HAP-1 (cell line): ENCODE measurements around the gene CAMTA1.

Experiments
- DNase-seq, 2 experiments: peaks; one replicate each; pipeline ENCODE4 v3.0.0-alpha.2; 2016 to 2020; ENCODE audit warnings: low spot score in 2 of 2
- H3K27me3 ChIP-seq: fragments of 250-450 bp; sonication (Bioruptor Pico); 2 replicates; pipeline ENCODE4 v1.5.1; 2020; ENCODE audit warnings: low read depth, mild to moderate bottlenecking, moderate library complexity
- H3K36me3 ChIP-seq: fragments of 250-450 bp; sonication (Bioruptor Pico); replicated peaks from 2 replicates; pipeline ENCODE4 v1.5.1; 2020; ENCODE audit warnings: mild to moderate bottlenecking
- H3K4me1 ChIP-seq: fragments of 250-450 bp; sonication (Bioruptor Pico); 2 replicates; pipeline ENCODE4 v1.5.1; 2020; ENCODE audit warnings: mild to moderate bottlenecking
- H3K4me3 ChIP-seq: fragments of 250-450 bp; sonication (Bioruptor Pico); 2 replicates; pipeline ENCODE4 v1.5.1; 2020; ENCODE audit warnings: mild to moderate bottlenecking, moderate library complexity
- H3K9me3 ChIP-seq: fragments of 250-450 bp; sonication (Bioruptor Pico); 2 replicates; pipeline ENCODE4 v1.5.1; 2020; ENCODE audit warnings: mild to moderate bottlenecking, moderate library complexity
- in situ Hi-C: fragments of 300-500 bp; cut with MboI; formaldehyde crosslinking; loops from 3 replicates; pipeline ENCODE4 v1.14.3; 2020; ENCODE audit warnings: low sequenced_read_pairs, inconsistent platforms, mixed read lengths

The CAMTA1 gene

DNA sequence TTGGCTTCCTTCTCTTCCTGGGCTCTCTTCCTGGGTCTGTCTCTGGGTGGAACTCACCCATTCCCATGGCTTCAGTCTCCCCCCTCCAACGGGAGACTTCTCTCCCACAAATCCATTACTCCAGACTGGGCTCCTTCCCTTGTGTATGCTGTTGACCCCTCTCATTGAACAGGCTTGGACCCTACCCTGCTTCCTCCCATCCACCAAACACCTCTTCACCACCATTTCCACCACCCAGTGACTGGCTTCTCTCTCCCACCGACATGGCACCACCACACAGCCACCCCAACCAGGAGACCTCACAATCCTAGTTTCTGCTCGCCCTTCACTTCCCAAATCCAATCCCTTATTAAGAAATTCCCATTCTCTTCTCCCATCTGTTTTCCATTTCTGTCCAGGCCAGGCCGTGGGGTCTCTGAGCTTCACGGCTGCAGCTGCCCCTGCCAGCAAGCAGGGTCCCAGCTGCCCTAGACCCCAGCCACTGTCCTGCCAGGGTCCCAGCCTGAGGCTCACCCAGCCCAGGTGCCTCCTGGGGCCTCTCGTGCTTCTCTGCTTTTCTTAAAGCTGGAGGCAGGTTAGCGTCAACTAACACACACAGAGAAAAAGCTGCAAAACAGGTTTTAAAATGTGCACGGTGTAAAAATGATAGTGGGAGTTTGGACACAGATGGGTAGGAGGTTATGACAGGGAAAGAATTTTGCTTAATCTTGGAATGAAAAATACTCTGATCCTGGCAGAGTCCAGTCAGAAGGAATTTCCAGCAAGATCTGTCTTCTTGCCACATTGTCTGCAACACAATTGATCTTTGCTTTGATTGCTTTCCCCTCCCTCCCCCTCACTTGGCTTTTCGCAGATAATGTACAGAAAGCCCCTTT, 602.0 kb downstream of the CAMTA1 start:
- no peak overlapping the region for H3K4me3 ChIP-seq
- H3K9me3 ChIP-seq, result no peaks in the 10 kb centered on the region
- no peaks in the 10 kb centered on the region for H3K27me3 ChIP-seq
- in situ Hi-C loops, result no loop called here
- no peaks in the 10 kb centered on the region for H3K36me3 ChIP-seq
- DNase-seq, result no peak
- no peaks in the 10 kb centered on the region for H3K4me1 ChIP-seq

DNA sequence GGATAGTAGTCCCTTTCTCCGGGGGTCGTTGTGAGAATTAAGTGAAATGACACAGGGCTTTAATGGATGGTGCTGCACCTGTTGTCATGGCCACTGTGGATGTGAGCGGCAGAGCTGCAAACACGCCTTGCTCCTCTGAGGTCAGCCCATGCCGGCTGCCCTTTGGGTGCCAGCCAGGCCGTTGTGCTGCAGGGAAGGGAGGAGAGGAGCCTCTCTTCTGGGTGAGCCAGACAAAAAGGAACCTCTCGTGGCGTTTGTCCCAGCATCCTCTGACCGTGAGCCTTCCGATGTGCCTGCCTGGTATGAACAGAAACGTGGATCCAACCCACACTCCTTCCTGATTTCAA, 602.9 kb downstream of the CAMTA1 start:
- H3K4me3 ChIP-seq, result no peak overlapping the region
- no peaks in the 10 kb centered on the region for H3K36me3 ChIP-seq
- in situ Hi-C loops, result no loop called here
- H3K4me1 ChIP-seq, result no peaks in the 10 kb centered on the region
- H3K27me3 ChIP-seq, result no peaks in the 10 kb centered on the region
- no peak for DNase-seq
- no peaks in the 10 kb centered on the region for H3K9me3 ChIP-seq

DNA sequence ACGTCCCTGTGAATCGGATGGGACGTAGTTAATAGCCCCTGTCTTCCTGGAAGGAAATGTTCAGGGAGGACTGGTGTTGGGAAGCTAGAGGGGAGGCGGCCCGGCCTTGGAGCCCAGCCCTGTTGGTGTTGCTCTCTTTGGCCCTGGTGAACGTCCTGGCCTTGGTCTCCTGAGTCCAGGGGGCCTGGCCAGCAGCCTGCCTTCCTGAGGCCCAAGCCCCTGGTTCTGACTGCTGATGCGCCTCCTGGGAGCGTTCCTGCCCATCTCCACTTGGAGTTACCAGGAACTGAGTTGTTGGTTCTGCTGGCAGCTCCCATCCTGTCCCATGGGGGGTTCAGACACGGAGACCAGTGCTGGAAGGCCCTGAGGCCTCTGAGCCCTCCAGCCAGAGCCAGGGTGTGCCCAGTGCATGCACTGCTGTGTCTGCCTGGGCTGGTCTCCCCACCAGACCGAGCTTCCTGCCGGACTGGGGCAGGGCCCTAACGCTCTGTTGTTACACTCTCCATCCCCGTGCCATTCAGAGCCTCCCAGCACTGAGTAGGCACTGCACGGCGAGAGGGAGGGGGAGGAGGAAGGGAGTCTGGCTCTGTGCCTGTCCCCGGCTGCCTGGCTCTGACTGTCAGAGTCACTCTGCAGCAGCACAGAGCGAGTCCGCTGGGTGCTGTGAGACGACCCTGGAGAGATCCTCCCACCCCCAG, 603.4 kb downstream of the CAMTA1 start:
- no peak for DNase-seq
- Histone ChIP-seq H3K36me3 (no peaks in the 10 kb centered on the region), H3K4me1 (no peaks in the 10 kb centered on the region), H3K9me3 (no peaks in the 10 kb centered on the region), H3K27me3 (no peaks in the 10 kb centered on the region), H3K4me3 (no peak overlapping the region)
- in situ Hi-C loops, result no loop called here

DNA sequence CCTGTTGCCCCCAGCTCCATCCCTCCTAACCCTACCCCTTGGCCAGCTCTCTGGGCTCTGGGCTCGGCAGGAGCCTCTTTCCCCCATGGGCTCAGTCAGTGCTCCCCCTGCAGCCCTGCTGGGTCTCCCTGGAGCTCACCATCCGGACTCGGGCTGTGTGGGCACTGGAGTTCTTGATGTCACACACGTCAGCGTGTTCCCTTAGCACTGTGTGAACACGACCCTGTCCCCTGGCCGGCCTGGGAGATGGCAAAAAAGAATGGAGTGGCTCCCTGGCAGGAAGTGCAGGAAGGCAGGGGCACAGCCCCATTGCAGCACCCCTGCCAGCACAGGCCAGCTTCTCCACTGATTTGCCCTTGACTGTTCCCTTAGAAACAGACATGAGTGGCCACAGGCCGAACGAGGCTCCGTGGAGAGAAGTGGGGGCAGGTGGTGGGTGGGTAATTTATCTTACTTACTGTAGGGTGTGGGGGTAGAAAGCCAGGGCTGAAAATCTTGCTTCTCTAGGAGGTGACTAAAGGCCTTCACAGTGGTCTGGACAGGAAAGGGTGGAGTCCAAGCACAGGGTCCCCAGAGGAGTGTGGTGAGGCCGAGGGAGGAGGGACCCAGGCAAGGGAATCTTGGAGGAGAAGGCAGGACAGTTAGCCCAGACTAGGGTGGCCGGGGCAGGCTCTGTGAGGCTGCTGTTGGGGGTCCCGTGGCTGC, 604.1 kb downstream of the CAMTA1 start:
- Histone ChIP-seq H3K27me3 (no peaks in the 10 kb centered on the region), H3K4me1 (no peaks in the 10 kb centered on the region), H3K4me3 (no peak overlapping the region), H3K36me3 (no peaks in the 10 kb centered on the region), H3K9me3 (no peaks in the 10 kb centered on the region)
- DNase-seq, result no peak
- in situ Hi-C loops, result no loop called here

DNA sequence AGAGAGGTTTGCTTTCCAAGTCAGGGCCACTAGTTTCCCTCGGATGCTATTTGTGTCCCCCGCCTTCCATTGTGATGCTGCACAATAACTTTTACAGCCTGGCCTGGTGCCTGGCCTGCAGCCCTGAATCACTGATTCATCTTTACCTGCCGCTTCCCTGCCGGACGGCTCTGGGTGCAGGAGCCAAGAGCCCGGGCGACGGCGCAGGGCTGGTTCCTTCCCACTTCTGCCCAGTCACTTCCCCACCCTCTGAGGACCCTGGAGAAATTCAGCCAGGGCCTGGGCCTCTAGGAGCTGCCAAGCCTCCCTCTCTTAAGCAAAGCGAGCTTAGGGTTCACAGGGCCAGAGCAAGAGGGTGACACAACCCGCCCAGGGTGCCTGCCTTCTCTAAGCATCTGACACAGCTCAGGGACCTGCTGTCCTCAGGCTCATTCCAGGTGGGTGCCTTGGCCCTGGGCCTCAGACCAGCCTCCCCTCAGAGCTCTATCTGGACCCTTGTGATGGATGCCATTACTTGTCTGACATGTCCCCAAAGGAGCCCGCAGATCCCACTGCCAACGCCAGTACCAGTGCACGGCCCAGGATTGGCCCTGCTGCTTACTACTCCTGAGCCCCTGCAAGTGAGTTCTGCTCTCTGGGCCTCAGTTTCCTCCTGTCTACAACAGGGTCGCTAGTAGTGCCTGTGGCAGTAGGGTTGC, 604.8 kb downstream of the CAMTA1 start:
- no peaks in the 10 kb centered on the region for H3K9me3 ChIP-seq
- no peaks in the 10 kb centered on the region for H3K4me1 ChIP-seq
- DNase-seq, result no peak
- in situ Hi-C loops, result no loop called here
- H3K4me3 ChIP-seq, result no peak overlapping the region
- no peaks in the 10 kb centered on the region for H3K36me3 ChIP-seq
- H3K27me3 ChIP-seq, result no peaks in the 10 kb centered on the region

DNA sequence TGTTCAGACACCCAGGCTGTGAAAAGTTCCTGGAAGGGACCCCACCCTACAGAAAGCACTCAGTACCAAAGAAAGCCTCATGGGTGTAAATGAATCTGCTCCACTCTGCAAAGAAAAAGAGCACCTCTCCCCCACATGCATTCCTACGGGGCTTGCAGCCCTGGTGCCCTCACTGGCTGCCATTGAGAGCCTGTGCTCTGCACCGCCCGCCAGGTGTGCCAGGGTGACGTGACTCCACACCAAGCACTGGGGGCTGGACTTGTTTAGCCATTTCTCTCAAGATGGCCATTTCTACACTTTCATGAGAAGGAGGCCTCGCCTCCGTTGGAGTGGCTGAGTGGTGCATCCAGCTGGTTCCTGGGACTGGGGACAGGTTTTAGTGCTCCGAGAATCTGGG, 605.3 kb downstream of the CAMTA1 start:
- no peaks in the 10 kb centered on the region for H3K9me3 ChIP-seq
- no peak for DNase-seq
- no peaks in the 10 kb centered on the region for H3K4me1 ChIP-seq
- in situ Hi-C loops, result no loop called here
- H3K4me3 ChIP-seq, result no peak overlapping the region
- no peaks in the 10 kb centered on the region for H3K27me3 ChIP-seq
- no peaks in the 10 kb centered on the region for H3K36me3 ChIP-seq

GRCh38 chr1:7393136-7393535, 607.9 kb downstream of the CAMTA1 start:
- in situ Hi-C loops, result no loop called here
- H3K27me3 ChIP-seq, result no peaks in the 10 kb centered on the region

GRCh38 chr1:7395251-7395650, 610.0 kb downstream of the CAMTA1 start:
- H3K9me3 ChIP-seq, result no peaks in the 10 kb centered on the region
- H3K27me3 ChIP-seq, result no peaks in the 10 kb centered on the region; the same call in 1 of the 2 replicates
- DNase-seq, result no peak
- H3K4me3 ChIP-seq, result no peak overlapping the region
- in situ Hi-C loops, result no loop called here
- H3K36me3 ChIP-seq, result no peaks in the 10 kb centered on the region
- no peaks in the 10 kb centered on the region for H3K4me1 ChIP-seq

More at GRCh38 chr1:7393136-7393535, 607.9 kb downstream of the CAMTA1 start:
- H3K36me3 ChIP-seq, result no peaks in the 10 kb centered on the region
- no peaks in the 10 kb centered on the region for H3K9me3 ChIP-seq
- no peak overlapping the region for H3K4me3 ChIP-seq
- DNase-seq, result no peak
- no peaks in the 10 kb centered on the region for H3K4me1 ChIP-seq

DNA sequence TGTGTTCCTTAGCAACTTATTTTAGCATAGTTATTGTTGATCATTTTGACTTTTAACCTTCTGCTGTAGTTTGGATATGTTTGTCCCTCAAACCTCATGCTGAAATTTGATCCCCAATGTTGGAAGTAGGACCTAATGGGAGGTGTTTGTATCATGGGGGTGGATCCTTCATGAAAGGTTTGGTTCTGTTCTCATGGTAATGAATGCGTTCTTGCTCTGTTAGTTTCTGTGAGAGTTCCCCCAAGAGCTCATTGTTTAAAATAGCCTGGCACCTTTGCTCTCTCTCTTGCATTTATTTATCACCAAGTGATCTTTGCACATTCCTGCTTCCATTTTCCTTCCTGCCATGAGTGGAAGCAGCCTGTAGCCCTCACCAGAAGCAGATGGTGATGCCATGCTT, 613.7 kb downstream of the CAMTA1 start:
- Histone ChIP-seq H3K36me3 (no peaks in the 10 kb centered on the region), H3K4me3 (no peak overlapping the region), H3K9me3 (no peaks in the 10 kb centered on the region), H3K4me1 (no peaks in the 10 kb centered on the region), H3K27me3 (no peaks in the 10 kb centered on the region; the same call in 1 of the 2 replicates)
- DNase-seq, result no peak
- in situ Hi-C loops, result no loop called here

DNA sequence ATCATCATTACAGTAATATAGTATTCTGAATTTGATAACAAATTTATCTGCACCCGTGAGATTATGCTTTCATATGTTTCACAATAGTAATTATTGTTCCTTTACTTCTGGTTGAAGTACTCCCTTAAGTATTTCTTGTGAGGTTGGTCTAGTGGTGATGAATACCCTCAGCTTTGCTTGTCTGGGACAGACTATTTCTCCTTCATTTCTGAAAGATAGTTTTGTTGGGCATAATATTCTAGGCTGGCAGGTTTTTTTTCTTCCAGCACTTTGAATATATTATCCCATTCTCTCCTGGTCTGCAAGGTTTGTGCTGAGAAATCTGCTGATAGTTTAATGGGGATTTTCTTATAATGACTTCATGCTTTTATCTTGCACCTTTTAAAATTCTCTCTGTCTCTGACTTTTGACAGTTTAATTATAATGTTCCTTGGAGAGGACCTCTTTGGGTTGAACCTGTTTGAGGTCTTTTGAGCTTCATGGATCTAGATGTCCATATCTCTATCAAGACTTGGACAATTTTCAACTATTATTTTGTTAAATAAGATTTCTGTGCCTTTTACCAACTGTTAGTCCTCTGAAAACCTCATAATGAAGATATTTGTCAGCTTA, 614.4 kb downstream of the CAMTA1 start:
- no peak for DNase-seq
- H3K4me3 ChIP-seq, result no peak overlapping the region
- H3K9me3 ChIP-seq, result no peaks in the 10 kb centered on the region
- H3K4me1 ChIP-seq, result no peaks in the 10 kb centered on the region
- H3K27me3 ChIP-seq, result no peaks in the 10 kb centered on the region; the same call in 1 of the 2 replicates
- in situ Hi-C loops, result no loop called here
- no peaks in the 10 kb centered on the region for H3K36me3 ChIP-seq

DNA sequence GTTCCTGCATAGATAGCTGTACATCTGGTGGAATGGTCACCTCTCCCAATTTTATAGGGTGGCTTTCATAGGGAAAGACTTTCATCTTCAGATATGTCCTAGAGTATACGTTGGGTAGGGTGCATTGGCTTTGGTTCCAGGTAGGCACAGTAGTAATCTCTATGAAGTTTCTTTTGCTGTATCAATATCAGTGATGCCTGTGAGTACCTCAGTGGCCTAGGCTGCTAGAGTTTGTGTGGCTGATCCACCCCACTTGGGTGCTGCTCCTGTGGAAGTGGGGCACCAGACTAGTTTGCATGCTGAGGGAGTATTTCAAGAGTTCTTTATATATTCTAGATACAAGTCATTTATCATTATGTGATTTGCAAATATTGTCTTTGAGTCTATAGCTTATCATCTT, 615.3 kb downstream of the CAMTA1 start:
- no peaks in the 10 kb centered on the region for H3K4me1 ChIP-seq

GRCh38 chr1:7401814-7402547, 616.7 kb downstream of the CAMTA1 start:
- DNase-seq, result no peak
- Histone ChIP-seq H3K4me3 (no peak overlapping the region), H3K9me3 (no peaks in the 10 kb centered on the region), H3K36me3 (no peaks in the 10 kb centered on the region), H3K4me1 (no peaks in the 10 kb centered on the region), H3K27me3 (no peaks in the 10 kb centered on the region; the same call in 1 of the 2 replicates)
- in situ Hi-C loops, result no loop called here

More for the DNA sequence above, 615.3 kb downstream of the CAMTA1 start:
- H3K9me3 ChIP-seq, result no peaks in the 10 kb centered on the region
- no peaks in the 10 kb centered on the region; the same call in 1 of the 2 replicates for H3K27me3 ChIP-seq
- no peaks in the 10 kb centered on the region for H3K36me3 ChIP-seq
- no peak overlapping the region for H3K4me3 ChIP-seq
- in situ Hi-C loops, result no loop called here
- no peak for DNase-seq

DNA sequence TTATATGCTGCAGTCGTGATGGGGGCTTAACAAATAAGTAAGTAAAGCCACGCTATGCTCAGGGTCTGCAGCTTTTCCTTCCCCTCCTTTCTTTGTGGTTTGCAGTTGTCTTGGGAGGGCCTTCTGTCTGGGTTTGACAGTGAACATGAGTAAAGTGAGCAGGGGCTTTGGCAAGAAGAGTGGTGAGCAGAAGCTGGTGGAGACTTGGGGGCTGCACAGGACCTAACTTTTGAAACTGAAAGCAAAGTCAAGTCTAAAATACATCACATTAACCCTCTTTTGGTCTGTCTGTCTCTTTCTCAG, 617.2 kb downstream of the CAMTA1 start:
- in situ Hi-C loops, result no loop called here
- Histone ChIP-seq H3K27me3 (no peaks in the 10 kb centered on the region; the same call in 1 of the 2 replicates), H3K9me3 (no peaks in the 10 kb centered on the region), H3K4me1 (no peaks in the 10 kb centered on the region), H3K36me3 (no peaks in the 10 kb centered on the region), H3K4me3 (no peak overlapping the region)
- DNase-seq, result no peak
